AG04449 (cell line): ENCODE results near the gene RHOF.

Experiments
- CTCF ChIA-PET: fragments of 350-600 bp; formaldehyde crosslinking; extraction: SDS; loops from one replicate; lab custom pipeline; 2021; ENCODE audit warnings: antibody characterized with exemption; lab: Yijun Ruan, JAX
- POLR2A ChIA-PET: fragments of 400-600, 350-600 bp; formaldehyde crosslinking; extraction: SDS; loops from one replicate; lab custom pipeline; 2020; ENCODE audit warnings: antibody characterized with exemption, inconsistent platforms; lab: Yijun Ruan, JAX
- DNase-seq: peaks from one replicate; pipeline ENCODE4 v3.0.0-alpha.2; 2010; ENCODE audit warnings: low read depth, low spot score
- H3K4me3 ChIP-seq: 2 replicates; pipeline ENCODE4 v1.5.1; 2011; ENCODE audit warnings: low read depth, mild to moderate bottlenecking, control low read depth, low read length
- TF ChIP-seq, protein P1 (sequence below): IDR thresholded peaks from one replicate; pipeline ENCODE4 v1.5.1; 2011; ENCODE audit warnings: mild to moderate bottlenecking, moderate library complexity, low read length, control low read depth, inconsistent platforms; ENCODE audit not compliant: insufficient read depth; ENCODE audit errors: missing control alignments

RHOF gene

DNA sequence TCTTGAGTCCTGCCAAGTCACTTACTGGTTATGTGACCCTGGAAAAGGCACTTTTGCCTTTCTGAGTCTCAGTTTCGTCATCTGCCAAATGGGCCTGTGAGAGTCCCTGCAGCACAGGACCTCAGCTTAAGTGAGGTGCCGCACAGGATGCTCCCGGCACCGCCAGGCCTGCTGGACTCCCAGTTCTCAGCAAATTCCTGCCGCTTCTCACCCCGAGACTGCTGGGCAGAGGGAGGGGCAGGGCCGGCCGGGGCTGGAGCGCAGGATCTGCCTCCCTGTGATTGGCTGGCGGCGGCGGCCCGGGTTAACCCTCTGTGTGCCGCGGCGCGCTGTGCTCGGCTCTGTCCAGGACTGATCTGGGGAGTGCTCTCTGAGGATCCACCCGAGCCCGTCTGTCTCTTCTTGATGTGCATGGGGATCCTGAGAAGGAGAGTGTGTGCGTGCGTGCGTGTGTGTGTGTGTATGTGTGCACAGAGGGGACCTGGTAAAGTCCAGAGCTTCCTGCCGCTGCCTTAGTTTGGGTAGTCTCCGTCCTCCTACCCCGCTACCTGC is 18.9 kb upstream of the RHOF start:
- no peak for DNase-seq
- CTCF ChIA-PET: interaction anchor here (0.8 to 31.1 kb wide), 26 partner anchors 8 to 236 kb away, joined by 3 to 1100 read pairs (median 6); partner anchors contain the start of genes PSMD9 and RHOF
- H3K4me3 ChIP-seq: peak overlapping the region; percentile 72
- TF ChIP-seq, protein P1, sequence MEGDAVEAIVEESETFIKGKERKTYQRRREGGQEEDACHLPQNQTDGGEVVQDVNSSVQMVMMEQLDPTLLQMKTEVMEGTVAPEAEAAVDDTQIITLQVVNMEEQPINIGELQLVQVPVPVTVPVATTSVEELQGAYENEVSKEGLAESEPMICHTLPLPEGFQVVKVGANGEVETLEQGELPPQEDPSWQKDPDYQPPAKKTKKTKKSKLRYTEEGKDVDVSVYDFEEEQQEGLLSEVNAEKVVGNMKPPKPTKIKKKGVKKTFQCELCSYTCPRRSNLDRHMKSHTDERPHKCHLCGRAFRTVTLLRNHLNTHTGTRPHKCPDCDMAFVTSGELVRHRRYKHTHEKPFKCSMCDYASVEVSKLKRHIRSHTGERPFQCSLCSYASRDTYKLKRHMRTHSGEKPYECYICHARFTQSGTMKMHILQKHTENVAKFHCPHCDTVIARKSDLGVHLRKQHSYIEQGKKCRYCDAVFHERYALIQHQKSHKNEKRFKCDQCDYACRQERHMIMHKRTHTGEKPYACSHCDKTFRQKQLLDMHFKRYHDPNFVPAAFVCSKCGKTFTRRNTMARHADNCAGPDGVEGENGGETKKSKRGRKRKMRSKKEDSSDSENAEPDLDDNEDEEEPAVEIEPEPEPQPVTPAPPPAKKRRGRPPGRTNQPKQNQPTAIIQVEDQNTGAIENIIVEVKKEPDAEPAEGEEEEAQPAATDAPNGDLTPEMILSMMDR: no peak
- POLR2A ChIA-PET: interaction anchor here (0.7 to 2.9 kb wide), 7 partner anchors 10 to 111 kb away, joined by 3 to 39 read pairs (median 5); partner anchors contain the start of genes PSMD9 and RHOF

GRCh38 chr12:121811434-121812319 is 18.2 kb upstream of the RHOF start:
- TF ChIP-seq, protein P1: peak; percentile 83
- H3K4me3 ChIP-seq: peak overlapping the region; percentile 72
- no peak for DNase-seq
- ChIA-PET POLR2A (interaction anchor here (0.7 to 2.9 kb wide), 8 partner anchors 10 to 110 kb away, joined by 3 to 39 read pairs (median 6); partner anchors contain the start of genes PSMD9 and RHOF), CTCF (interaction anchor here (0.8 to 31.1 kb wide), 31 partner anchors 9 to 235 kb away, joined by 3 to 1100 read pairs (median 5); partner anchors contain the start of genes PSMD9 and RHOF)

DNA sequence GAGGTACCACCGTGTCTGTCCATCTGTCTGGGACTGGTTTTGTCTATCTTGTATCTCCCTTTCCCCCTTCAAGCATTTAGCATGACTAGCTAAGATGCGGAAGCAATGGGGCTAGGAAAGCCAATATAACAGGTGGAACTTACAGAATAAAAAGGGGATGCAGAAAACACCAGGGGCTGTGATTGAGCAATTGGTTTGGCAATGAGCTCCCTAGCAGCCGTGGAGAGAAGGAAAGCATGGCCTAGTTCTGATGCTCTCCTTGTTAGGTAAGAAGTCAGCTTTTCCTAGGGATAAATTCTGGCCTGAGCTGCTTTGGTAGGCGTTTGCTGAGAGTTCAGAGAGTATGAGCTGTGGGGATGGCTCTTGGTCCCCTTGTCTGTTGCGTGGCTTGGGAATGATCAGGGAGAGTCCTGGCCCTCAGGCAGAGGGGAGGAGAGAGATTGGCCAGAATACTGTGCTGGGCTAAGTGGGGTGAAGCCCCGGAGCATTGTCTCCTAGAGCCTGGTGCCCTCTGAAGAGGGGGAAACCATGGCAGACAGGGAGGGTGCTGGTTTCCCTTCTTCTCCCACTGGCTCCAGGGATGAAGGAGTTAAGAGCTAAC is 17.4 kb upstream of the RHOF start:
- DNase-seq: no peak
- CTCF ChIA-PET: interaction anchor here (0.8 to 31.1 kb wide), 23 partner anchors 10 to 138 kb away, joined by 3 to 1100 read pairs (median 6); partner anchors contain the start of genes PSMD9 and RHOF
- POLR2A ChIA-PET: interaction anchor here (0.9 to 2.9 kb wide), 3 partner anchors 10 to 16 kb away, joined by 7 to 39 read pairs (median 27); partner anchors contain the start of gene RHOF
- TF ChIP-seq, protein P1: no peak
- peak overlapping the region; percentile 72 for H3K4me3 ChIP-seq

DNA sequence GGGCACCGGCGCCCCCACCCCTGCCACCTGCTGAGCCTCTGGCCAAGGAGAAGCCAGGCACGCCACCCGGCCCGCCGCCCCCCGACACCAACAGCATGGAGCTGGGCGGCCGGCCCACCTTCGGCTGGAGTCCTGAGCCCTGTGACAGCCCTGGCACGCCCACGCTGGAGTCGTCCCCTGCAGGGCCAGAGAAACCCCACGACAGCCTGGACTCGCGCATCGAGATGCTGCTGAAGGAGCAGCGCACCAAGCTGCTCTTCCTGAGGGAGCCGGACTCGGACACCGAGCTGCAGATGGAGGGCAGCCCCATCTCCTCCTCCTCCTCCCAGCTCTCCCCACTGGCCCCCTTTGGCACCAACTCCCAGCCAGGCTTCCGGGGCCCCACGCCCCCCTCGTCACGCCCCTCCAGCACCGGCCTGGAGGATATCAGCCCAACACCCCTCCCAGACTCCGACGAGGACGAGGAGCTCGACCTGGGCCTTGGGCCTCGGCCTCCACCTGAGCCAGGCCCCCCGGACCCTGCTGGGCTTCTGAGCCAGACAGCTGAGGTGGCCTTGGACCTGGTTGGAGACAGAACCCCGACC is 16.8 kb upstream of the RHOF start:
- ChIA-PET POLR2A (interaction anchor here (2.4 to 2.9 kb wide), 2 partner anchors 9 to 15 kb away, joined by 27 to 39 read pairs; partner anchors contain the start of gene RHOF), CTCF (interaction anchor here (1.0 to 31.1 kb wide), 16 partner anchors 10 to 114 kb away, joined by 3 to 1100 read pairs (median 12); partner anchors contain the start of genes PSMD9 and RHOF)
- TF ChIP-seq, protein P1: no peak
- no peak overlapping the region for H3K4me3 ChIP-seq
- DNase-seq: no peak

DNA sequence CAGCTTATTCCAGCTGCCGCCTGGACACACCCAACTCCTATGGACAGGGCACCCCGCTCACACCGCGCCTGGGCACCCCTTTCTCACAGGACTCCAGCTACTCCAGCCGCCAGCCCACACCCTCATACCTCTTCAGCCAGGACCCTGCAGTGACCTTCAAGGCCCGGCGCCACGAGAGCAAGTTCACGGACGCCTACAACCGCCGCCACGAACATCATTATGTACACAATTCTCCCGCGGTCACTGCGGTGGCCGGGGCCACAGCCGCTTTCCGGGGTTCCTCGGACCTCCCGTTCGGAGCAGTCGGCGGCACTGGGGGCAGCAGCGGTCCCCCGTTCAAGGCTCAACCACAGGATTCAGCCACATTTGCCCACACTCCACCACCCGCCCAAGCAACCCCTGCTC is 16.2 kb upstream of the RHOF start:
- ChIA-PET CTCF (interaction anchor here (1.2 to 31.1 kb wide), 5 partner anchors 17 to 113 kb away, joined by 4 to 1100 read pairs (median 44); partner anchors contain the start of gene RHOF), POLR2A (interaction anchor here (2.9 kb wide), 1 partner anchor 9 kb away, joined by 27 read pairs; no protein-coding TSS in a partner anchor)
- no peak for DNase-seq
- no peak overlapping the region for H3K4me3 ChIP-seq
- TF ChIP-seq, protein P1: no peak
